AG10803 (cell line): Measurements from ENCODE around the gene TESK1.
A peak's percentile ranks its signal among the peaks of the same experiment; 100 is the strongest.

ENCODE experiments used
- DNase-seq: peaks from one replicate; pipeline ENCODE4 v3.0.0; 2010; ENCODE audit warnings: low read depth
- H3K4me3 ChIP-seq: 2 replicates; pipeline ENCODE4 v1.5.1; 2011; ENCODE audit warnings: mild to moderate bottlenecking, low read length, control low read depth
- TF ChIP-seq, protein P1 (sequence below): conservative IDR thresholded peaks from 2 replicates; pipeline ENCODE4 v1.5.1; 2011; ENCODE audit warnings: mild to moderate bottlenecking, low read length, control low read depth, inconsistent platforms

Gene TESK1

DNA sequence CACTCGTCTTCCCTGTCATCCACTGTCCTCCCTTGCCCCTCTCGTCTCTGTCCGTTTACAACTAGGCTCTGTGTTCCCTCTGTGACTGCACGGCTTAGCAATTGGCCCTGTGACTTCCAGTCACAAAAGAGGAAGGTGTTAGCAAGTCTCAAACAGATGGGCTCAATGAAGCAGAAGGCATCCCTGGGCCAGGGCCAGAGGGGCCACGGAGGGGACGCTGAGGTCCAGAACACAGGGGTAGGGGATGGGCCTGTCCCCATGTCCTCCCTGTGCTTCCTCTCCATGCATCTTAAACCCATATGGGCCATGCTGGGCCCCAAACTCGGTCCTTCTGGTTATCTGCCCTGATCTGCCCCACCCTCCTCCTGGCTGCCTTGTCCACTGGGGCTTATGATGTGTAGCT, 13.3 kb downstream of the TESK1 start, which contains the start of gene CD72:
Gene CD72 (minus strand): TSS at position 89 of the 403 bp plus-strand sequence. CDS start 110 bp downstream, outside the sequence.
- no peak for DNase-seq
- peak within 1 kb of the TSS; percentile 48 for H3K4me3 ChIP-seq
- TF ChIP-seq, protein P1, sequence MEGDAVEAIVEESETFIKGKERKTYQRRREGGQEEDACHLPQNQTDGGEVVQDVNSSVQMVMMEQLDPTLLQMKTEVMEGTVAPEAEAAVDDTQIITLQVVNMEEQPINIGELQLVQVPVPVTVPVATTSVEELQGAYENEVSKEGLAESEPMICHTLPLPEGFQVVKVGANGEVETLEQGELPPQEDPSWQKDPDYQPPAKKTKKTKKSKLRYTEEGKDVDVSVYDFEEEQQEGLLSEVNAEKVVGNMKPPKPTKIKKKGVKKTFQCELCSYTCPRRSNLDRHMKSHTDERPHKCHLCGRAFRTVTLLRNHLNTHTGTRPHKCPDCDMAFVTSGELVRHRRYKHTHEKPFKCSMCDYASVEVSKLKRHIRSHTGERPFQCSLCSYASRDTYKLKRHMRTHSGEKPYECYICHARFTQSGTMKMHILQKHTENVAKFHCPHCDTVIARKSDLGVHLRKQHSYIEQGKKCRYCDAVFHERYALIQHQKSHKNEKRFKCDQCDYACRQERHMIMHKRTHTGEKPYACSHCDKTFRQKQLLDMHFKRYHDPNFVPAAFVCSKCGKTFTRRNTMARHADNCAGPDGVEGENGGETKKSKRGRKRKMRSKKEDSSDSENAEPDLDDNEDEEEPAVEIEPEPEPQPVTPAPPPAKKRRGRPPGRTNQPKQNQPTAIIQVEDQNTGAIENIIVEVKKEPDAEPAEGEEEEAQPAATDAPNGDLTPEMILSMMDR = no peak

DNA sequence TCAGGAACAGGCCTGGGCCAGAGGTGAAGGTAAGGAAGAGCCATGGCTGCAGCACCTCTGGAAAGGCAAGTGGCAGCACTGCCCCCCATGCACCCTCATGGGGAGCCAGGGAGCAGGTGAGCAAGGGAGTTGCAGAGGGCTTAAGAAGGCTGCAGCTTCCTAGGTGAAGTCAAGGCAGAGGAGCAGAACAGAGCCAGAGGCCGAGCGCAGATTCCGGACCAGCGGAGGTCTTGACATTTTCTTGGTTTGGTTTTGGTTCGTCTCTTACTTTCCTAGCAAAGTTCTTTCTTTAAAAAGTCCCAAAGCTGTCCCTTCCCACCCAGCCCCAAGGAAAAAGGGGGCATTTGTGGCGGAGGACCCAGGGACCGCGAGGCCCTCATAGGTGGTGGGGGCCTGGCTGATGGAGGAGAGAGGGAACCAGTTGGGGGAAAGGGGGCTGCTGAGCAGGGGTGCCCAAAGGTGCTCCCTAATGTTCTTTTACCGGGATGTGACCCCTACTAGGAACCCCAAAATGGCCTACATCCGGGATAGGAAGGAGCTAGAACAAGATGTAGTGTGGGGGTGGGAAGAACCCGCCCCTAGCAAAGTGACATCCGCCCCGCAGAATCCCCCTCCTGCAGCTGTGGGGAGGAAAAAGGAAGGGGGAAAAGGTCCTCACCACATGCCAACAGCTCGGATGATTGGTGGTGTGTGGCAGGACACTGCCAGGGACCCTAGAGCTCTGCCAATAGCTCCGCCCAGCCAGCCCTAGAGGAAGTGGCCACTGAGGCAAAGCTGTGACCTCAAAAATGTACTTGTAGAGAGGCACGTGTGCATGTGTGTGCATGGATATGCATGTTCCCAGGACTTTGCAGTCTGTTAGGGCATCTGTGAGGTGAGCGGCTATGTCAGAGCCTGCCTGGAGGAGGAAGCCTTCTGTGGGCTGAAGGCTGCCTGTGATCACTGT, 14.1 kb downstream of the TESK1 start:
- TF ChIP-seq, protein P1 = no peak
- H3K4me3 ChIP-seq = no peak overlapping the region
- DNase-seq = no peak

DNA sequence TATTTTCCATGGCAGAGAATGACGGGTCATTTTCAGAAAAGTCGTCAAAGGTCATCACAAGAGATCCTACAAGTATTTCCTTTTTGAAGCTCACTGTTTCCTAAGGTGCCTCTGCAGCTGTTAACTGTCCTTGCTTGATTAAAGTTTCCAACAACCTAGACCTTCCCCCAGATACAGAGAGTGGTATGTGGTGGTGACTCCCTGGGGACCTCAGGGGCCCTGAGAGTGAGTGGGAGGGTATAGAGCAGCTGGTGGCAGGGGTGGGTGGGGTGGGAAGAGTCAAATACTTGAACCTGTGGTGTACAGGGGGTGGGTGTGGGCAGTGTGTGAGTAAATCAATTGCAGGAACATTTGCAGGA, 14.7 kb downstream of the TESK1 start:
- H3K4me3 ChIP-seq = no peak overlapping the region
- no peak for DNase-seq

DNA sequence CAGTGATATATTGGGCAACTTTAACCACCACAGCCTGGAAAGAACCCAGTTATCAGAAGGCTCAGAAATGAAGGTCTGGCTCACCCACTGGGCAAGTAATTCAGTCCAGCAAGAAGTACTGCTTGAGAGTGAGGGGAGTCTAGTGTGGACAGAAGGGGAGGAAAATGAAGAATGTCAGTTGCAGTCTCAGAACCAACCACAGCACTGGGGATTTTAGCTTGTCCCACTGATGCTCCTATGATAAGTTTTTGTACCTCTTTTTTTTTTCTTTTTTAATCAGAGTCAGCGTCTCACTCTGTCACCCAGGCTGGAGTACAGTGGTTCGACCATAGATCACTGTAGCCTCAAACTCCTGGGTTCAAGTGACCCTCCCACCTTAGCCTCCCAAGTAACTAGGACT, 22.5 kb downstream of the TESK1 start:
- TF ChIP-seq, protein P1 = no peak
- no peak for DNase-seq
- H3K4me3 ChIP-seq = no peak overlapping the region

More for the DNA sequence above, 14.7 kb downstream of the TESK1 start:
- TF ChIP-seq, protein P1 = no peak

GRCh38 chr9:35628389-35628991, 23.4 kb downstream of the TESK1 start:
- H3K4me3 ChIP-seq = no peak overlapping the region
- TF ChIP-seq, protein P1 = no peak
- no peak for DNase-seq

DNA sequence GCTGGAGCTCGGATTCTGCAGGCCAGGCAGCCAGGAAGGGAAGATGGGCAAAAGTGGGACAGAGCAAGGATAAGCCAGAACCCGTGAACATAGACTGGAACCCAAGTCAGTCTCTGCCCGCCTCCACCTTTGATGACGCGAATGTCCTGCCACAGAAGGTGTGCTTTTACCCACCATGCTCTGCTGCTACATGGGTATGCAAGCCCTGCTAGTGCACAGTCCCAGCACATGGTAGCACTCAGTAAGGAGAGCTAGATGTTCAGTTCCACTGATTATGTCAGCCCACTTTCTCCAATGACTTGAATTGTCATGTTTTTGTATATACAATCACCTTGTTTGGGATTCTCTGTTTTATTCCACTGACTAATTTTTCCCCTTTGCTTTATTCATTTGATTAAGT, 24.5 kb downstream of the TESK1 start:
- TF ChIP-seq, protein P1 = no peak
- no peak for DNase-seq
- H3K4me3 ChIP-seq = no peak overlapping the region
